ENCODE measurements around the gene NOVA2.

- no peak for TF ChIP-seq CTCF (IDR thresholded peaks at IDR 0.05)
- no peak for TF ChIP-seq EZH2 (IDR thresholded peaks at IDR 0.05; ENCODE audit: borderline replicate concordance, insufficient read depth, low read depth, low read length, poor library complexity, severe bottlenecking)
These were observed 38.4 kb downstream of the NOVA2 start for GRCh38 chr19:45935267-45935666.

Measured in B cell (primary cell).